ENCODE data around the gene PSORS1C1. TPM values are rescaled to one million over a fixed set of nuclear protein-coding genes. Genes with fewer than 3 reads are reported as not detected.
A peak's percentile ranks its signal among the peaks of the same experiment; 100 is the strongest.

The PSORS1C1 gene
- total and polyA plus RNA-seq, 2 of the 4 experiments (the other 2 are of a cell fraction), result 0.36 to 1.1 TPM

DNA sequence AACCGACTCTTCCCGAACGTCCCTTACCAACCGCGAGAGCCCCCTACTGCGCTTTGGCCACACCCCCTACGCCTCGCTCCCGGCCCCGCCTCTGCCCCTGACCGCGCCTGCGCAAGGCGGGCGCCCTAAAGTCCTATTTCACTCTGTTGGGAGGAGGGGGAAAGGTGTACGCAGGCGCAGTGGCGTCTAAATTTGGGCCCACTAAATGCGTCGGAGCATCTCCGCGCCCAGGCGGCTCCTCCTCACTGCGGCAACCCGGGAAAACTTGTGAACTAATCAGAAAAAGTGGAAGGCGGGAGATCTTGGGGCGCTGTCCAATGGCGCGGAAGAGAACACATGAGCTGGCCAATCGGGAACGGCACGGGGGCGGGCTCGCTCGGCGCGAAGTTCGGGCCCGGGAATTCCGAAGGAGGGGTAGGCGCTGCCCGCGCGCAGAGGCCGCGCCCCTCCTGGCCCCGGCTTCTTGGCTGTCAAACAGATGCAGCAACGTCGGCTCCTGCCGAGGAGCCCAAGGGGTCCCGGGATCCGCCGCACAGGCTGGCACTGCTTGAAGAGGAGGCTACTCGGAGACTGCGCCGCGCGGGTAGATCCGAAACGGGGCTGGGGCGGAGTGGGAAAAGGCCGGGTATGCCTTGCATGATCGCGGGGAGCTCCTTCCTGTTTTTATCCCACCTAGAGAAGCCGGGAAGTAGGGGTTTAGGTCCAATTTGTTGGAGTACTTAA is 43.7 kb downstream of the PSORS1C1 start, which contains the start of gene TCF19:
Gene TCF19 (plus strand): TSS at position 450 of the 723 bp plus-strand sequence. CDS start 881 bp downstream, outside the sequence.
- dilution Hi-C loops (cut with HindIII; ENCODE audit: low sequenced_read_pairs, unreplicated experiment) (no loop called here), intact Hi-C loops (cut with micrococcal nuclease) (no loop called here), in situ Hi-C loops (cut with MboI; ENCODE audit: low sequenced_read_pairs) (no loop called here)
- peak within 1 kb of the TSS; percentile 68 for H3K9ac ChIP-seq (ENCODE audit: low read depth, low read length)
- no peak within 1 kb of the TSS for H2BK120ac ChIP-seq (ENCODE audit: low read depth, low read length)
- H3K4me3 ChIP-seq (ENCODE audit: insufficient read depth, low read depth, low read length), result peak within 1 kb of the TSS; percentile 69
- no peaks in the 10 kb centered on the region for H3K27me3 ChIP-seq (ENCODE audit: control insufficient read depth, insufficient read depth, low read length)
- DNase-seq, result peak; percentile 99
- H3K14ac ChIP-seq (replicated peaks; ENCODE audit: low read depth, low read length), result peak within 1 kb of the TSS; percentile 79
- peak within 1 kb of the TSS; percentile 88 for H3K23ac ChIP-seq (ENCODE audit: low read depth, low read length)
- peaks cover 1% of the 10 kb centered on the region; the same call in 1 of the 2 replicates for H4K20me1 ChIP-seq (ENCODE audit: insufficient read depth, low read length)
- BruUV-seq (replicated peaks), result no TSS peak
- ChIA-PET CTCF (interaction anchor here (0.9 kb wide), 1 partner anchor 38 kb away, joined by 5 read pairs; no protein-coding TSS in a partner anchor), POLR2A (ENCODE audit: unreplicated experiment) (no interaction called here)
- H2BK15ac ChIP-seq (ENCODE audit: low read depth, low read length), result no peak within 1 kb of the TSS; the same call in 2 of the 3 replicates
- peak within 1 kb of the TSS; percentile 97 for H2AFZ ChIP-seq (replicated peaks; ENCODE audit: low read length, poor library complexity)
- peaks cover 19% of the 10 kb centered on the region for H3K9me1 ChIP-seq (ENCODE audit: insufficient read depth, low read length)
- H2BK20ac ChIP-seq (ENCODE audit: low read depth, low read length), result no peak within 1 kb of the TSS
- H3K9me3 ChIP-seq (ENCODE audit: control insufficient read depth, insufficient read depth, low read length), result no peaks in the 10 kb centered on the region
- H3K79me1 ChIP-seq (ENCODE audit: low read depth in 1 of 2, low read length in 2 of 2), result peaks cover 14 to 56% of the 10 kb centered on the region in 2 experiments
- peaks cover 10% of the 10 kb centered on the region for H3K4me1 ChIP-seq (ENCODE audit: control insufficient read depth, insufficient read depth, low read length)
- peak within 1 kb of the TSS; percentile 86 for H2AK5ac ChIP-seq (ENCODE audit: low read depth, low read length)
- H4K5ac ChIP-seq (ENCODE audit: low read depth, low read length), result peak within 1 kb of the TSS; percentile 40
- 0% methylated on average over 35 of the region's 65 CpGs; no CpG with 5 or more reads in 1 of the 2 experiments for WGBS, 2 experiments (ENCODE audit: extremely low coverage in 2 of 2, insufficient read length in 1 of 2)
- peak; percentile 97 for ATAC-seq (ENCODE audit: low read depth)
- H3K4me2 ChIP-seq (ENCODE audit: low read depth, low read length), result peak within 1 kb of the TSS; percentile 77
- H4K8ac ChIP-seq (ENCODE audit: low read depth in 2 of 2, low read length in 2 of 2), result peak within 1 kb of the TSS; percentile 87 to 88
- H2AK9ac ChIP-seq (replicated peaks; ENCODE audit: low read depth, low read length, poor library complexity), result peak within 1 kb of the TSS; percentile 91
- TF ChIP-seq MXI1 (IDR thresholded peaks at IDR 0.05; ENCODE audit: borderline replicate concordance, low read depth, low read length), result peak; percentile 87
- no peak for TF ChIP-seq CEBPB (IDR thresholded peaks at IDR 0.05; ENCODE audit: low read depth, low read length)
- TF ChIP-seq FOS (IDR thresholded peaks at IDR 0.05; ENCODE audit: low read depth, low read length), result peak; percentile 68
- TF ChIP-seq, protein P1, sequence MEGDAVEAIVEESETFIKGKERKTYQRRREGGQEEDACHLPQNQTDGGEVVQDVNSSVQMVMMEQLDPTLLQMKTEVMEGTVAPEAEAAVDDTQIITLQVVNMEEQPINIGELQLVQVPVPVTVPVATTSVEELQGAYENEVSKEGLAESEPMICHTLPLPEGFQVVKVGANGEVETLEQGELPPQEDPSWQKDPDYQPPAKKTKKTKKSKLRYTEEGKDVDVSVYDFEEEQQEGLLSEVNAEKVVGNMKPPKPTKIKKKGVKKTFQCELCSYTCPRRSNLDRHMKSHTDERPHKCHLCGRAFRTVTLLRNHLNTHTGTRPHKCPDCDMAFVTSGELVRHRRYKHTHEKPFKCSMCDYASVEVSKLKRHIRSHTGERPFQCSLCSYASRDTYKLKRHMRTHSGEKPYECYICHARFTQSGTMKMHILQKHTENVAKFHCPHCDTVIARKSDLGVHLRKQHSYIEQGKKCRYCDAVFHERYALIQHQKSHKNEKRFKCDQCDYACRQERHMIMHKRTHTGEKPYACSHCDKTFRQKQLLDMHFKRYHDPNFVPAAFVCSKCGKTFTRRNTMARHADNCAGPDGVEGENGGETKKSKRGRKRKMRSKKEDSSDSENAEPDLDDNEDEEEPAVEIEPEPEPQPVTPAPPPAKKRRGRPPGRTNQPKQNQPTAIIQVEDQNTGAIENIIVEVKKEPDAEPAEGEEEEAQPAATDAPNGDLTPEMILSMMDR (conservative IDR thresholded peaks at IDR 0.05; ENCODE audit: low read depth, low read length), result no peak
- peak; percentile 79 for TF ChIP-seq BHLHE40 (IDR thresholded peaks at IDR 0.05; ENCODE audit: low read depth, low read length)
- peak; percentile 96 for TF ChIP-seq MAZ (IDR thresholded peaks at IDR 0.05; ENCODE audit: borderline replicate concordance, low read depth, low read length)
- peak within 1 kb of the TSS; percentile 13 for H3K18ac ChIP-seq (ENCODE audit: low read depth, low read length)
- peak within 1 kb of the TSS; percentile 86 for H3K27ac ChIP-seq (ENCODE audit: insufficient read depth, low read length)
- peak within 1 kb of the TSS; percentile 44; the same call in 1 of the 2 replicates for H4K91ac ChIP-seq (ENCODE audit: insufficient read depth, low read depth, low read length)
- peak within 1 kb of the TSS; percentile 43 for H2BK5ac ChIP-seq (ENCODE audit: low read depth, low read length, poor library complexity, severe bottlenecking)
- H3K4ac ChIP-seq (ENCODE audit: low read depth, low read length), result peak within 1 kb of the TSS; percentile 76
- H3K36me3 ChIP-seq (ENCODE audit: control insufficient read depth, insufficient read depth, low read length), result peaks cover 7% of the 10 kb centered on the region; the same call in 1 of the 2 replicates
- peak within 1 kb of the TSS; percentile 70 for H3K56ac ChIP-seq (ENCODE audit: extremely low read depth, insufficient read depth, low read length)
